ENCODE data around the gene AK3. TPM values are rescaled to one million over a fixed set of nuclear protein-coding genes. Genes with fewer than 3 reads are reported as not detected.

Gene AK3
- total RNA-seq, 1 donor from 2014 or later, result 65.5 TPM

DNA sequence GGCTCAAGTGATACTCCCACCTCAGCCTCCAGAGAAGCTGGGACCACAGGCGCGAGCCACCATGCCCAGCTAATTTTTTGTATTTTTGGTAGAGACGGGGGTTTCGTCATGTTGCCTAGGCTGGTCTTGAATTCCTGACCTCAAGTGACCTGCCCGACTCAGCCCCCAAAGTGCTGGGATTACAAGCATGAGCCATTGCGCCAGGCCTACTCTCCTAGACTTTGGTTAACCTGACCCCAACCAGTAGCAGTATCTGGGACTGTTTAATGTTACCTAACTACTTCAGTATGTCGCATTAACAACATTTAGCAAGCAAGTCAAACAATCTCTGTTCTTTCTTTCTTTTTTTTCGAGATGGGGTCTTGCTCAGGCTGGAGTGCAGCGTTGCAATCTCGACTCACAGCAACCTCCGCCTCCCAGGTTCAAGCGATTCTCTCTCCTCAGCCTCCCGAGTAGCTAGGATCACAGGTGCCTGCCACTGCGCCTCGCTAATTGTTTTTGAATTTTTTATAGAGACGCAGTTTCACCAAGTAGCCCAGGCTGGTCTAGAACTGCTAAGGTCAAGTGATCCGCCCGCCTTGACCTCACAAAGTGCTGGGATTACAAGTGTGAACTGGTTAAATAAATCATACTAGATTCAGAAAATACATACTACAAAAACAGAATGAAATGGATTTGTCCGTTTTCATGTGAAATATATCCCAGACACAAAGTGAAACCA lies 2.0 kb downstream of the AK3 start:
- Histone ChIP-seq H3K27me3 (ENCODE audit: control insufficient read depth, insufficient read depth, low read length) (no peaks in the 10 kb centered on the region), H3K4me3 (ENCODE audit: low read depth, low read length) (peak overlapping the region; percentile 97), H3K36me3 (ENCODE audit: control insufficient read depth, insufficient read depth, low read length) (no peaks in the 10 kb centered on the region)
- DNase-seq (ENCODE audit: low read depth), result no peak
- TF ChIP-seq, protein P1, sequence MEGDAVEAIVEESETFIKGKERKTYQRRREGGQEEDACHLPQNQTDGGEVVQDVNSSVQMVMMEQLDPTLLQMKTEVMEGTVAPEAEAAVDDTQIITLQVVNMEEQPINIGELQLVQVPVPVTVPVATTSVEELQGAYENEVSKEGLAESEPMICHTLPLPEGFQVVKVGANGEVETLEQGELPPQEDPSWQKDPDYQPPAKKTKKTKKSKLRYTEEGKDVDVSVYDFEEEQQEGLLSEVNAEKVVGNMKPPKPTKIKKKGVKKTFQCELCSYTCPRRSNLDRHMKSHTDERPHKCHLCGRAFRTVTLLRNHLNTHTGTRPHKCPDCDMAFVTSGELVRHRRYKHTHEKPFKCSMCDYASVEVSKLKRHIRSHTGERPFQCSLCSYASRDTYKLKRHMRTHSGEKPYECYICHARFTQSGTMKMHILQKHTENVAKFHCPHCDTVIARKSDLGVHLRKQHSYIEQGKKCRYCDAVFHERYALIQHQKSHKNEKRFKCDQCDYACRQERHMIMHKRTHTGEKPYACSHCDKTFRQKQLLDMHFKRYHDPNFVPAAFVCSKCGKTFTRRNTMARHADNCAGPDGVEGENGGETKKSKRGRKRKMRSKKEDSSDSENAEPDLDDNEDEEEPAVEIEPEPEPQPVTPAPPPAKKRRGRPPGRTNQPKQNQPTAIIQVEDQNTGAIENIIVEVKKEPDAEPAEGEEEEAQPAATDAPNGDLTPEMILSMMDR (IDR thresholded peaks at IDR 0.05; ENCODE audit: insufficient read depth, low read length, poor library complexity, severe bottlenecking), result no peak

DNA sequence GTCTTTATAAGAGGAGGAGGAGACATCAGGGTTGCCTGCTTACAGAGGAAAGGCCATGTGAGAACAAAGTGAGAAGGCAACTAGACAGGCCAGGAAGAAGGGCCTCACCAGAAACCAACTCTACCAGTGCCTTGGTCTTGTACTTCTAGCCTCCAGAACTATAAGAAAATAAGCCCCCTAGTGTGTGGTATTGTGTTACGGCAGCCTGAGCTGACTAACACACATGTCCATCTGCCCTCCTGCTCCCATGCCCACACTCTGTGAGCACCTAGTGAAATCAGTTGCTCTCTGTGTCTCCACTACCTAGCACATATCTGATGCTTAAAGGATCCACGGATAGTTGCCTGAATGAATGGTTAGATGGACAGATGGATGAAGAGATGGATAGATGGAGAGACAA lies 6.9 kb downstream of the AK3 start:
- Histone ChIP-seq H3K27me3 (ENCODE audit: control insufficient read depth, insufficient read depth, low read length) (no peaks in the 10 kb centered on the region), H3K4me3 (ENCODE audit: low read depth, low read length) (no peak overlapping the region), H3K36me3 (ENCODE audit: control insufficient read depth, insufficient read depth, low read length) (no peaks in the 10 kb centered on the region)
- TF ChIP-seq, protein P1 (IDR thresholded peaks at IDR 0.05; ENCODE audit: insufficient read depth, low read length, poor library complexity, severe bottlenecking), result no peak
- no peak for DNase-seq (ENCODE audit: low read depth)

DNA sequence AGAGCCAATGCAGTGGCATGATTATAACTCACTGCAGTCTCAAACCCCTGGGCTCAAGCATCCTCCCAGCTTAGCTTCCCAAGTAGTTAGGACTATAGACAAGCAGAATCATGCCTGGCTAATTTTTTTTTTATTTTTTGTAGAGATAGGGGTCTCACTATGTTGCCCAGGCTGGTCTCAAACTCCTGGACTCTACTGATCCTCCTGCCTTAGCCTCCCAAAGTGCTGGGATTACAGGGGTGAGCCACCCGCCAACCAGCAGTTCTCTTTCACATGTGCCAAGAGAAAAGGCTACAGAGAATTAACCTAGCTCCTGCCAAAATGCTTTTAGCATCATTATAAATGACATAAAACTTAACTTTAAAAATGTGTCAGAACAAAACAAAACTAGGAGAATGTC lies 8.1 kb downstream of the AK3 start:
- H3K36me3 ChIP-seq (ENCODE audit: control insufficient read depth, insufficient read depth, low read length), result no peaks in the 10 kb centered on the region
- no peak overlapping the region for H3K4me3 ChIP-seq (ENCODE audit: low read depth, low read length)
- TF ChIP-seq, protein P1 (IDR thresholded peaks at IDR 0.05; ENCODE audit: insufficient read depth, low read length, poor library complexity, severe bottlenecking), result no peak
- DNase-seq (ENCODE audit: low read depth), result no peak
- no peaks in the 10 kb centered on the region for H3K27me3 ChIP-seq (ENCODE audit: control insufficient read depth, insufficient read depth, low read length)

DNA sequence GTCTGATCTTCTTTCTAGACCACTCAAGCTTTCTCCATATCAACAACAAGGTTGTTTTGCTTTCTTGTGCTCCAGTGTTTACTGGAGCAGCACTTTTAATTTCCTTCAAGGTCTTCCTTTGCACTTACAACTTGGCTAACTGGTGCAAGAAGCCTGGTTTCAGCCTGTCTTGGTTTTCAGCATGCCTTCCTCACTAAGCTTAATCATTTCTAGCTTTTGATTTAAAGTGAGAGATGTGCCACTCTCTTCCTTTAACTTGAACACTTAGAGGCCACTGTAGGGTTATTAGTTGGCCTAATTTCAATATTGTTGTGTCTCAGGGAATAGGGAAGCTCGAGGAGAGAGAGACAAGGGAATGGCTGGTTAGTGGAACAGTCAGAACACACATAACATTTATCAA lies 13.4 kb downstream of the AK3 start:
- no peaks in the 10 kb centered on the region for H3K36me3 ChIP-seq (ENCODE audit: control insufficient read depth, insufficient read depth, low read length)
- TF ChIP-seq, protein P1 (IDR thresholded peaks at IDR 0.05; ENCODE audit: insufficient read depth, low read length, poor library complexity, severe bottlenecking), result no peak
- no peak for DNase-seq (ENCODE audit: low read depth)
- H3K4me3 ChIP-seq (ENCODE audit: low read depth, low read length), result no peak overlapping the region
- no peaks in the 10 kb centered on the region for H3K27me3 ChIP-seq (ENCODE audit: control insufficient read depth, insufficient read depth, low read length)

DNA sequence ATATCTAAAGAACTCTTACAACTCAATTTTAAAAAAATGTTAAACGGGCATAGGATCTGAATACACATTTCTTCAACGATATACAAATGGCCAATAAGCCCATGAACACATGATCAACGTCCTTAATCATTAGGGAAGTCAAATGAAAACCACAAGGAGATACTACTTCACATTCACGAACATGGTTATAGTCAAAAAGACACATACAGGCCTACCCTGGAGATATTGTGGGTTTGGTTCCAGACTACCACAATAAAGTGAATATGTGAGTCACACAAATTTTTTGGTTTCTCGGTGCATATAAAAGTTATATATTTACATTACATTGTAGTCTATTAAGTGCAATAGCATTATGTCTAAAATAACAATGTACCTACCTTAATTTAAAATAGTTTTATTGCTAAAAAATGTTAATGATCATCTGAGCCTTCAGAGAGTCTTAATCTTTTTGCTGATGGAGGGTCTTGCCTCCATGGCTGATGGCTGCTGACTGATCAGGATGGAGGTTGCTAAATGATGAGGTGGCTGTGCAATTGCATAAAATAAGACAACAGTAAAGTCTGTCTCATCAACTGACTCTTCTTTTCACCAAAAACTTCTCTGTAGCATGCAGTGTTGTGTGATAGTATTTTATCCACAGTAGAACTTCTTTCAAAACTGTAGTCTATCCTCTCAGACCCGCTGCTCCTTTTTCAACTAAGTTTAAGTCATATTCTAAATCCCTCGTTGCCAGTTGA lies 15.1 kb downstream of the AK3 start:
- H3K36me3 ChIP-seq (ENCODE audit: control insufficient read depth, insufficient read depth, low read length), result no peaks in the 10 kb centered on the region
- H3K27me3 ChIP-seq (ENCODE audit: control insufficient read depth, insufficient read depth, low read length), result no peaks in the 10 kb centered on the region
- TF ChIP-seq, protein P1 (IDR thresholded peaks at IDR 0.05; ENCODE audit: insufficient read depth, low read length, poor library complexity, severe bottlenecking), result no peak
- DNase-seq (ENCODE audit: low read depth), result no peak
- H3K4me3 ChIP-seq (ENCODE audit: low read depth, low read length), result no peak overlapping the region

All from kidney epithelial cell (primary cell).